Measurements from ENCODE around the gene SUMO2.
"Not testable (repeated sequence)": the region's sequence is repeated elsewhere in the genome, so short reads cannot be mapped to it uniquely, and the experiment has no call there.

SUMO2 gene

GRCh38 chr17:75182569-75183436 is at the start of gene SUMO2:
Gene SUMO2 (minus strand): TSS chr17:75182959. CDS start chr17:75182834, 125 bp downstream.
- peak; percentile 94 for DNase-seq (ENCODE audit: low read depth)

- DNase-seq (ENCODE audit: low read depth) = no peak
Observed at GRCh38 chr17:75231741-75232464, 49.1 kb upstream of the SUMO2 start.

- no peak for DNase-seq (ENCODE audit: low read depth)
Observed at GRCh38 chr17:75231071-75231470, 48.3 kb upstream of the SUMO2 start.

DNA sequence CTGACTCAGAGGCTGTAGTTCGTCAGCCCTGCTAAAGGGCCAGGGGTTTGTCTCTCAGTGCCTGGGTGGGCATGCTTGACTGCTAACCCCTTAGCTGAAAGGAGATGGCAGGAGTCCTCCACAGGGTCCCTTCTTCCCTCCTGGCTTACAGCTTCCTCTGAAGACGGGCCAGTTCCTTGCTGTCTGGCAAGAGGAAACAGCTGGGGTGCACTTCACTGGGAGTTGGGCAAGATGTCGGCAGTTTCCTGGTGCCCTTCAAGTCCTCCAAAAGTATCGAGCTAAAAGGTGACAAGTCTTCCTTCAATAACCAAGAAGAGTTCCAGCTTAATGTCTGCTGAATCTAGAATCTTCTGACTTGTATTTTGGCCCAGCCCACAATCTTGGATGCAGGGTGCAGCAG is 46.1 kb upstream of the SUMO2 start:
- no peak for DNase-seq (ENCODE audit: low read depth)

- no peak for DNase-seq (ENCODE audit: low read depth)
Observed at GRCh38 chr17:75228305-75228704, 45.5 kb upstream of the SUMO2 start.

- no peak for DNase-seq (ENCODE audit: low read depth)
Observed at GRCh38 chr17:75227729-75228128, 45.0 kb upstream of the SUMO2 start.

GRCh38 chr17:75225016-75225415 is 42.3 kb upstream of the SUMO2 start:
- DNase-seq (ENCODE audit: low read depth) = no peak

DNA sequence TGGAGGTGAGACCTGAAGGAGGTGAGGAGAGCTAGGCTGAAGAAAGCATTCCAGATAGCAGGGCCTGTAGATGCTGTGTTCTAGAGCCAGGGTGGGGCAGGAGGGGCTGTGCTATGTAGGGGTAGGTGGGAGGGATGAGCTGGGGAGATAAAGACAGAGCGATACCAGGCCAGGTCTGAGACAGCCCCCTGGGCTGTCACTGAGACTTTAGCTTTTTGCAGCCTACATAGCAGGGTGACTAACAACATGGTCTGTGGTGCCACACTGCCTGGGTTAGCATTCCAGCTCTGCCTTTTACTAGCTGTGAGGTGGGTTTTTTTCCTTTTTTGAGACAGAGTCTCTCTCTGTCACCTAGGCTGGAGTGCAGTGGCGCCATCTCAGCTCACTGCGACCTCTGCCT is 37.1 kb upstream of the SUMO2 start:
- no peak for DNase-seq (ENCODE audit: low read depth)

GRCh38 chr17:75218131-75218530 is 35.4 kb upstream of the SUMO2 start:
- no peak for DNase-seq (ENCODE audit: low read depth)

DNA sequence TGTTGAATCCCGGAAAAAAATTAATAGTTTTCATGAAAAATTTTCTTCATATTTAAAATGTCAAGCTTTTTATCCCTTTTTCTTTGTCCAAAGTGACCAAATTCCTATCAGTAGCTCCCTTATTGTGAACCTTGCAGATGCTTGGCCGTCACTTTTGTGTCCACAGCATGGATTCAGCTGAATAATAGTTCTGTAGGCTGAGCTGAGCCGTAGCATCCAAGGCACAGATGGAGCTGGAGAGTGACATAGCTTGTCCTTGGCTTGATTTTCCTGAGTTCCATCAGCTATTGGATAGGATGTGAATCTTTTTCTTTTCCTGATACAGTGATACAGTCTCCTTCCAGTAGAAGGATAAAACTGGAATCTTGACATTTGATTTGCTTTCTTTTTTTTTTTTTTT is 26.3 kb upstream of the SUMO2 start:
- DNase-seq (ENCODE audit: low read depth) = no peak

GRCh38 chr17:75208161-75208560 is 25.4 kb upstream of the SUMO2 start:
- DNase-seq (ENCODE audit: low read depth) = no peak

DNA sequence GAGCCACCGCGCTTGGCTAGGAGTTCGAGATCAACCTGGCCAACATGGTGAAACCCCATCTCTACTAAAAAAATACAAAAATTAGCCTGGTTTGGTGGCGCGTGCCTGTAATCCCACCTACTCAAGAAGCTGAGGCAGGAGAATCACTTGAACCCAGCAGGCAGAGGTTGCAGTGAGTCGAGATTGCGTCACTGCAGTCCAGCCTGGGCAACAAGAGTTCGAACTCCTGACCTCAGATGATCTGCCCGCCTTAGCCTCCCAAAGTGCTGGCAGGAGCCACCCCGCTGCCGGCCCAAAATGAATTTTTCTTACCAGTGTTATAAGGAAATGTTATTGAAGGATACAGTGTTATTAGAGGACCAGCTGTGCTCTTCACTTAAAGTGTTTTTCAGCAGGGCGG is 25.0 kb upstream of the SUMO2 start:
- no peak for DNase-seq (ENCODE audit: low read depth)

DNA sequence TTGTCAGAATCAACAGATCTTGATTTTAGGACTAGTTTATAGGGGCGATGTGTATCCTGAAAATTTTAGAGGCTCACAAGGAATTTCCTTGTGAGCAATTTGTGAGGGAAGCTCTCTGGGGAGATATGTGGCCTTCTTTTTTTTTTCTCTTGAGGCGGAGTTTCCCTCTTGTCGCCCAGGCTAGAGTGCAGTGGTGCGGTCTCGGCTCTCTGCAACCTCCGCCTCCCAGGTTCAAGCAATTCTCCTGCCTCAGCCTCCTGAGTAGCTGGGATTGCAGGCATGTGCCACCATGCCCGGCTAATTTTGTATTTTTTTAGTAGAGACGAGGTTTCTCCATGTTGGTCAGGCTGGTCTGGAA is 24.3 kb upstream of the SUMO2 start:
- DNase-seq (ENCODE audit: low read depth) = not testable (repeated sequence)

GRCh38 chr17:75205793-75206163 is 23.0 kb upstream of the SUMO2 start:
- DNase-seq (ENCODE audit: low read depth) = no peak

DNA sequence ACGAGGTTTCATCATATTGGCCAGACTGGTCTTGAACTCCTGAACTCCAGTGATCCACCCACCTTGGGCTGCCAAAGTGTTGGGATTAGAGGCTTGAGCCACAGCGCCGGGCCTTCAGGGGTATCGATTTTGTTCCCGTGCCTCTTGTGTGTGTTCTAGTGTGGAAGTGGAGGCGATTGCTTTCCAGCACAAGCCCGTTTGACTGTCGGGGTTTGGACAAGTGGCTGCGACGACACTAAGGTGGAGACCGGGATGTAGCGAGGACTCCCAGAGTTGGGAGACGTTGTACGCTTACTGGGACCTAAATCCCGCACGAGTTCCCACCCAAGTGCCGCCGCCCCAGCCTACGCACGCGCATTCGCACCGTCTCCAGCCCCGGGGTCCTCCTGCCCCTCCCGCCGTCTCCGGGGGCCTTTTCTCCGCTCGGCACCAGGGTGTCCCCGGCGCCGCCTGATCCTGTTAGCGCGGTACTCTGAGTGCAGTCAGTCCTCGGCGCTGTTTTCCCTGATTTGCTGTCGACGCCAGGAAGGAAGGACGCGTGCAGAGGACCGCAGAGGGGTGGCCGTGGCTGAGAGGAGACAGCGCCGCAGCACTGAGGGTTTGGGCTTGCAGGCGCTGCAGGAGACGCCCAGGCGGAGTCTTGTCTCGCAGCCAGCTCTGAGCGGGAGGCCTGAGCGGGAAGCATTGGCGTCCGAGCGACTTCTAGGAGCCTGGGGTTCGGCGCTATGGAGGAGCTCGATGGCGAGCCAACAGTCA is 22.5 kb upstream of the SUMO2 start, which contains the start of gene NUP85:
NUP85 (plus strand) TSS at position 643 of the 756 bp plus-strand sequence; CDS start at position 726, 83 bp downstream.
- DNase-seq (ENCODE audit: low read depth) = peak; percentile 89

- DNase-seq (ENCODE audit: low read depth) = no peak
Observed at GRCh38 chr17:75199886-75200618, 17.3 kb upstream of the SUMO2 start.

DNA sequence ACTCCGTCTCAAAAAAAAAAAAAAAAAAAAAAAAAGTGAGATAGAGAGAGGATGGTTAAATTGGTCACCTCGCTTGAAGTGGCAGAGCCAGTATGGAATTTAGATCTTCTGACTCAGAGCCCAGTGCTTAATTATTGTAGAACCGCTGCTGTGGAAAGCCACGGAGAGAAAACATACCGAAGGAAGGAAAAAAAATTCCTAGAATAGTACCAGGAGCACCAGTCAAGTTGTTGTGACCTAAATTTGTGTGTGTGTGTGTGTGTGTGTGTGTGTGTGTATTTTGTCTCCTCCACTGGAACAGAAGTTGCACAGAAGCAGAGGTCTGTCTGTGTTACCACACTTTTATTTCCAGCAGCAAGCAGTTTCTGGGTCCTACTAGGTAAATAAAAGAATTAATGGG is 12.1 kb upstream of the SUMO2 start:
- no peak for DNase-seq (ENCODE audit: low read depth)

DNA sequence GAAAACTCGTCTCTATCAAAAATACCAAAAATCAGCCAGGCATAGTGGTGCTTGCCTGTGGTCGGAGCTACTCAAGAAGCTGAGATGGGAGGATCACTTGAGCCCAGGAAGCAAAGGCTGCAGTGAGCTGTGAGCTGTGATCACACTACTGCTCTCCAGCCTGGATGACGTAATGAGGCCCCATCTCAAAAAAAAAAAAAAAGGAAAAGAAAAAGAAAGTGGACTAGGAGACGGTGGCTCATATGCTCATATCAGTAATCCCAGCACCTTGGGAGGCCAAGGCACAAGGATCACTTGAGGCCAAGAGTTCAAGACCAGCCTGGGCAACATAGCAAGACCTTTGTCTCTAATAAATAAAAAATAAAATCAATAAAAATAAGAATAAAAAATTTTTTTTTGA is 8.8 kb upstream of the SUMO2 start:
- no peak for DNase-seq (ENCODE audit: low read depth)

DNA sequence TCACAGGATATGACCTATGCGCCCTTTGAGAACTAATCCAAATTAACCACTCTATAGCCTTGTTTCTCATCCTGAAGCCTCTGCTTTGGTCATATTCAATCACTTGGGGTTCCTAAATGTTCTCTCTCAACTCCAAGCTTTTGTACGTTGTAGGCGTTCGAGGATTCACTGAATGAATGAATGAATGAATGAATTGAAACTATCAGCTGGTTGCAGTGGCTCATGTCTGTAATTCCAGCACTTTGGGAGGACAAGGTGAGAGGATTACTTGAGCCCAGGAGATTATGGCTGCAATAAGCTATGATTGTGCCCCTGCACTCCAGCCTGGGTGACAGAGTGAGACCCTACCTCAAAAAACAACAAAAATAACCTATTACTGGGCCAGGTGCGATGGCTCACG is 5.9 kb upstream of the SUMO2 start:
- DNase-seq (ENCODE audit: low read depth) = no peak

DNA sequence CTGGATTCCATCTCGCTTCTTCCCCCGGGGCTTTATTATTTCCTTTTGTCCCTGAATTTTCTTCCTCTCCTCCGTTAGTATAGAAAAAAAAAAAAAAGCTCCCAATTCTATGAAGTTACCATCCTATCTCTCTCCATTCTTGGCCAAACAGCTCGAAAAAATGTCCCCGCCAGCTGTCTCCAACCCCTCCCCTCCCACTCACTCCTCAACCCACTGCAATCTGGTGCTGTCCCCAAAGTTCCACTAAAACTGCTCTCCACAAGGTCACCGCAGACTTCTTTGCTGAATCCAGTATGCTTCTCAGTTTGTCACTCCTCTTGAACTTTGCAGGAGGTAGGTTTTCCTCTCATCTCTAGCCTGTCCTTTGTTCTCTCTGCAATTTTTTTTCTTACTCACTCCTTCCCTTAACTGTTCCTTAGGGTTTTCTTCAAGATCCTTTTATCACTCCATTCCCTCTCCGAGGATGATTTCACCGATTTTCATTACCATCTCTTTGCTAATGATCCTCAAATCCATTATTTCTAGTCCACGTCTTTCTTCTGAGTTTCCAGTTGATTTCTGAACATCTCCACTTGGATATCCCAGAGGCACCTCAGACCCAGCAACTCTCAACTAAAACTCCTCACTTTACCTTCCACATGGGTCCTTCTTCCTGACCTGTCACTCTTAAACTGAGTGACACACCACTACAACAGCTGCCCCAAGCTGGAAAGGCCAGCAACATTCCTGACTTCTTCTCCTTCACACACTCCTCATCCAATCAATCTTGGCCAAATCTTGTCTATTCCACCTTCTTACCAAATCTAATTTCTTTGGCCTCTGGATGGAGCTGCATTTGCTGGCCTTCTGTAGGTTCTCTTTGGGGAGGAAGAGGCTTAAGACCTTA is 1.5 kb upstream of the SUMO2 start:
- DNase-seq (ENCODE audit: low read depth) = no peak

DNA sequence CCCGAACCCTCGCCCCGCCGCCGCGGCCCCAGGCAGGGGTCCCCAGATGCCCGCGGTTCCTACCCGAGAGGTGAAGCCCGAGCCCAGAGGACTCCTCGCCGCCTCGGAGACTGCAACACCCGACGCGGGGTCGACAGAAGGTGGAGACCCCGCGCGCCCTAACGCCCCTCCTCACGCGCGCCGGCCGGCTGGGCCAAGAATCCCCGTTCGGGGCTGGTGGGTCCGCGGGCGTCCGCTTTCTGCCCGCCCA is 515 bp downstream of the SUMO2 start:
- no peak for DNase-seq (ENCODE audit: low read depth)
